GM15510 (cell line): ENCODE results near the gene FIBCD1.

Source experiments
- POLR2A ChIP-seq: IDR thresholded peaks from 3 replicates; pipeline ENCODE4 v1.6.1; 2011; ENCODE audit warnings: borderline replicate concordance; ENCODE audit not compliant: insufficient read length; ENCODE audit errors: extremely low read depth

The FIBCD1 gene

GRCh38 chr9:130860458-130861316 lies 78.4 kb downstream of the FIBCD1 start:
- no peak for TF ChIP-seq POLR2A

GRCh38 chr9:130858739-130859705 lies 80.0 kb downstream of the FIBCD1 start:
- no peak for TF ChIP-seq POLR2A

GRCh38 chr9:130857864-130858738 lies 80.9 kb downstream of the FIBCD1 start:
- no peak for TF ChIP-seq POLR2A

GRCh38 chr9:130856474-130856873 lies 82.6 kb downstream of the FIBCD1 start:
- no peak for TF ChIP-seq POLR2A

GRCh38 chr9:130854835-130855234 lies 84.2 kb downstream of the FIBCD1 start:
- TF ChIP-seq POLR2A, result no peak

- no peak for TF ChIP-seq POLR2A
Observed at GRCh38 chr9:130854092-130854491, 85.0 kb downstream of the FIBCD1 start.

- TF ChIP-seq POLR2A, result no peak
Observed at GRCh38 chr9:130852801-130853200, 86.2 kb downstream of the FIBCD1 start.
